HG02870 (cell line): ENCODE data around the gene KRT24.
"Not testable (repeated sequence)": the region's sequence is repeated elsewhere in the genome, so short reads cannot be mapped to it uniquely, and the experiment has no call there.

Experiments used
- ATAC-seq: cut with Tn5 transposase; IDR thresholded peaks from one replicate; pipeline ENCODE4 v1.9.1; 2021; ENCODE audit warnings: mild to moderate bottlenecking, moderate library complexity; ENCODE audit not compliant: unreplicated experiment

KRT24 gene

DNA sequence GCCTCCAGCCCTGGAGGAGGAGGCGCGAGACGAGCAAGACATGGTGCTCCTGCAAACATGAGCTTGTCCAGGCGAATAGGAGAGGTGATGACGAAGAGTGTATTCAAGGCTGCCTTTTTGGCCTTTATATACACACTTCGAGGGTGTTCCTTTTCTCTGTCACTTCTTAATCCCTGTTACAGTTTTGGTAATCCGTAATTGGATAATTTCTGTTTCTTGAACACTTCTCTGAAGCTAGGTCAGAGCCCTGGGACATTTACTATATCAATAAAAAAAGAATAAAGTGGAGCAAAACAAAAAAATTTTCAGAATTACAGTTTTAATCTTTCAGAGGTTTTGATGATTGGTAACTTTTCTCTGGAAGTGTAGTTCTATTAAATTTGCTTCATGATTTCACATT, at the start of gene KRT24:
Gene KRT24, minus strand, starts transcription at position 101 of the 400 bp plus-strand sequence. Its CDS starts 59 bp downstream, at position 42.
- no peak for ATAC-seq

DNA sequence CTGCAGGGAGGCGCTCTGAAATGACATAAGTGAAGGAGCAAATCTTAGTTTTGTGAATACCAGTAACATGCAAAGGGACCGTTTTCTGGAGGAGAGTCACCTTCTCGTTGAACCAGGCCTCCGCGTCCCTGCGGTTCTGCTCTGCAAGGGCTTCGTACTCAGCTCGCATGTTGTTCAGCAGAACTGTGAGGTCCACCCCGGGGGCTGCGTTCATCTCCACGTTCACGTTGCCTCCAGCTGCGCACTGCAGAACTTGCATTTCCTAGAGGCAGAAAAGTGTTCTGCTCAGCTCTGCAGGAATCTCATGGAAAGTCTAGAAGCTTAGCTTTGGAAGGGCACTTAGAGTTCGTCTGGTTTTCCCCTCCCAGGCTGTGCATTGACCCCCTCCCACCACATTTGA, 47.5 kb upstream of the KRT24 start:
- no peak for ATAC-seq

DNA sequence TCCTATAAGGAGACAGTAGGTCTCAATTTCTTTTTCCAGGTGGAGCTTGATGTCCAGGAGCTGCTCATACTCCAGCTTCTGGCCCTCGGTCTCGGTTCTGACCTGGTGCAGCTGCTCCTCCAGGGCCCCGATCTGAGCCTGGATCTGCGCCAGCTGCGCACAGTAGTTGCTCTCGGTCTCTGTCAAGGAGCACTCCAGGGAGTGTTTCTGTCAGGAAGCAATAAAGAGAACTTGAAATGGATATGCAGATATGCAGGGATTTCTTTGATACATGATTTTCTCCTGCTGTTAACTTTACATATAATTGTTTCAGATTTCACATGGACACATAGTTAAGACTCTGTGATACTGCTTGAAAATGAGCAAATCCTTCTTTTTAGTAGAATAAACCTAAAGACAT, 46.8 kb upstream of the KRT24 start:
- no peak for ATAC-seq

DNA sequence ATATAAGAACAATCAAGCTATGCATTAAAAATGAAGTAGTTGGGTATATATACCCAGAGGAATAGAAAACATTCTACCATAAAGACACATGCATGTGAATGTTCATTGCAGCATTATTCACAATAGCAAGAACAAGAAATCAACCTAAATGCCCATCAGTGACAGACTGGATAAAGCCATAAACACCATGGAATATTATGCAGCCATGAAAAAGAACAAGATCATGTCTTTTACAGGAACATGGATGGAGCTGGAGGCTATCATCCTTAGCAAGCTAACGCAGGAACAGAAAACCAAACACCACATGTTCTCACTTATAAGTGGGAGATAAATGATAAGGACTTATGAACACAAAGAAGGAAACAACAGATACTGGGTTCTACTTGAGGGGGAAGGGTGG, 45.1 kb upstream of the KRT24 start:
- ATAC-seq: not testable (repeated sequence)

DNA sequence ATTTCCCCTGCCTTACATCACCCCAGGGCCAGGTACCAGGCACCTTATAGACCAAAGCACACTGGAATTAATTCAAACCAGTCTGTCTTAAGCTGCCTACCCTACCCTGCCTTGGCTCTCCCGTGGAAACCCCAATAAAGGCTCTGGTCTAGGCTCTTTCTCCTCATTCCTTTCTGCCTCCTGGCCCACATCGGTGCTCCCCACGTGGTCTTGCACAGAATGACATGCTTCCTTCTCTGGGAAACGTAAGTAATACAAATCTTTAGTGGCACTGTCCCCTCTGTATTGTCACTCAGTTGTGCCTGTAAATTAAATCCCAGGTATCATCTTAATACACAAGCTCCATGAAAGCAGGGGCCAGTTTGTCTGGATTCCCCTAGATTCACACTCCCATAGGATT, 35.0 kb upstream of the KRT24 start:
- ATAC-seq: no peak

DNA sequence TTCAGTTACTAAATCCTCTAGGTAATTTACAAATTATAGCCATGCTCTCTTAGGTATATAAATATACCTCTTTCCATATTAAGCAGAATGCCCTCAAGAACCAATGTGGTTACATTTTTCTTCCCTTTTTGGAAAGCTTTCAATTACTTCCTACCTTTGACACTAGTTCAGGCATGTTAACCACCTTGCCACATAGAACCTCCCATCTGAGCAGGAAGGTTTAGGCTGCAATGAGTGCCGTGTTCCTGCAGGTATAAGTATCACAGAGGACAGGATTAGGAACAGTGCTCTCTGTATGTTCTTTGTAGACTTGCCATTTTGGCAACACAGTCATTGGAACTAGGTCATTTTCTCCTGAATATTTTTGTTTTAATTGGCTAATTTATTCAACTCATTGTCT, 31.5 kb upstream of the KRT24 start:
- ATAC-seq: no peak

DNA sequence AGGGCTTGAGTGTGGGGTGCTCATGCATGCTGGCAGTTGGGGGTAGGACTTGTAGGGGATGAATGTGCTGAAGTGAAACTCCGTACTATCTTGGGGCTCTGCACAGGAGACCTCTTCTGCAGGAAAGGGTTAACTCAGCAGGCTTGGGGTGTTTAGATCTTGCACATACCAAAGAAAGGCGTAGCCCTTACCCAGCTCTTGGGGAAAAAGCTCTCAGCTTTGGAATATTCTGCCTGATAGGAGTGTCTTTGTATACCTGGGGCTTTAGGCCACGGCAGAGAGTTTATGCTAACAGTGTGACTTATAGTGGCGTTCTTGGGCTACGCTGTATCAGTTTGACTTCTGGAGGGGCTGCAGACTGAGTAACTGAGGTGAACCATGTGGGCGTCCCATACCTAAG, 30.5 kb upstream of the KRT24 start:
- no peak for ATAC-seq

DNA sequence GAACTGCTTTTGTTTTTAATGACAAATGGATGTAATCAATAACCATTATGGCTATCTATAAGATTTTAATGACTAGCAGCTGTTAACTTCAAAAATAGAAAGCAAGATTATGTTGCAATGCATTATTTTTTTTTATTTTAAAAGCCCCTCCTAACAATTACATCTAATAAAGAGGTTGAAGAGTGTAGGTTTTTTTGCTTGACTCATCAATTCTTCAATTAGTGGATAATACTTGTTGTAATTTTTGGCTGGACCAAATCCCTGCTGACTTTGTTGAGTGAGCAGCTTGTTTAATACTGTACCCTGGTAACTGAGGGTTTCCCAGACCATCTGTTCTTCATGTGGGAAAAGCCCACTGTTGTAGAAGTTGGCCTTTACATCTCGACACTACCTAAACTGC, 27.4 kb upstream of the KRT24 start:
- ATAC-seq: no peak

DNA sequence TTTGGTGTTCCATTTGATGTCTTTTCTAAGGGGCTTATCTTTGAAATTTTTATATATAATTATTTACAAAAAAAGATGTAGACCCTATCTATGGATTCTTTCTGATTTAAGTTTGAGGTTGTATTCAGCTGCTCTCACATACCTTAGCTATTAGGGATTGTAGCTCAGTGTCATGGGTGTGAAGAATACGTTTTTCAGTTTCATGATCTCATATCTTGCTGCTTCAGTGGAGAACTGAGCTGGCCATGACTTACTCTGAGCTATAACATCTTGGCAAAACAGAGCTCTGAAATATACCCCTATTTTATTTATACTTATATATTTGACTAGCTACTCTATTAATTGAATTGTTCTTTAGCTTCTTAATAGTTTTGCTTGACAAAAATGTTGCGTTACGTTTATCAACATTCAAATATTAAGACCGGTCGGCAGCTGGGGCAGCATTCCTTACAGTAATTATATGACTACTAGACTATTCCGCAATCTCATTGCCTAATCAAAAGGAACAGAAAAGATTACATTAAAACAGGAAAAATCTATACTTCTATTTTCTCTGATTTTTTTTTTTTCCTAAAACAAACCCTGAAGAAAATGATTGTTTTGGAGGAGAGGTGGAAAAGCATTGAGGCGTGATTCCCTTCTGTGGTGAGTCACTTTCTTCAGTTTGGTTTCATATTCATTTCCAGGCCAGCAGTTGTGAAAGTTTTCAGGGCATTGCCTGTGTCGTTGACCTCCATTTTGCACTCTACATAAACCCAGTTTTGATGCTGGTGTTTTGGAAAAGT, 24.1 kb upstream of the KRT24 start:
- ATAC-seq: no peak

DNA sequence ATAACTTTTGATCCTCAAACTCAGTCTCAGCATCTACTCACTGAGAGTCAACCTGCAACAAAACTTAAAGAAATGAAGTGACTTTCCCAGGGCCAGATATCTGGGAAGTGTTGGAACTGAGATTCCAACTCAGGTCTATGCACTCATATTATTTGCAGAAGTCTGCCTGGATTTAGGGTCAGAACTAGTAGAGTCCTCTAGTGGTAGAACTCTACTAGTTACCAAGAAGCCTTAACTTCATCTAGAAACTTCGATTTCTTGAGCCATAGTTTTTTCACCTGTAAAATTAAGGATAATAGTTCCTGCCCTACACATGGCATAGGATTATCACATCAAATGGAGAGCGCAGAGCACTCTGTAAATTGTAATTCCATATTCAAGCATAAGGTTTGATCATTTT, 23.4 kb upstream of the KRT24 start:
- ATAC-seq: no peak

DNA sequence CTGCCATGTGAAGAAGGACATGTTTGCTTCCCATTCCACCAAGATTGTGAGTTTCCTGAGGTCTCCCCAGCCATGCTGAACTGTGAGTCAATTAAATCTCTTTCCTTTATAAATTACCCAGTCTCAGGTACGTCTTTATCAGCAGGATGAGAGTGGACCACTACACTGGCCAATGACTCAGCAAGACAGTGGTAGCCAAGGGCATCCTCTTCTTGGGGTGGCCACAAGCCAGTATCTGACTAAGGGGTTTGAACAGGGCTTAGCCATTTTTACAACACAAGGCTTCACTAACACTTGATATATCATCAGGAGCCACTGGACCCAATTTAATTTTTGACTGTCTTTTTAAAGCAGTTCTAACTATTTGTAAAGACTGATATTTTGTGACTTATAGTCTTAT, 21.1 kb upstream of the KRT24 start:
- no peak for ATAC-seq

DNA sequence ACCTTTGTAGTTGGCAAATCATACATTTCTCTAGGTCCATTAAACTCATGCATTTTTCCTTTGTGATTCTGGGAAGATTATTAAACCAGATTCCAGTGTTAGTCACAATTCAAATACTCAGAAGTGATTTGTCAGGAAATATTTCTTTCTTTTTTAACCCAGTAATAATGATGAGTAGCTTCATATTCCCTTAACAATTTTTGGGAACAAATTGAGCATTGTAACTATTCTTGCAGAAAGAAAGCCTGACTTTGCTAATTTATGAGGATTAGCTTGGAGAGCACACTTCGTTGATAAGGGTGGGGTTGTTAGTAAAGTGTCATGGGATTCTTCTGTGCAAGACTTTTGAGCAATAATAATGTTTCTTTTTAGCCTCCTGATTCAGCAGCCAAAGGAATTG, 18.7 kb upstream of the KRT24 start:
- ATAC-seq: no peak

DNA sequence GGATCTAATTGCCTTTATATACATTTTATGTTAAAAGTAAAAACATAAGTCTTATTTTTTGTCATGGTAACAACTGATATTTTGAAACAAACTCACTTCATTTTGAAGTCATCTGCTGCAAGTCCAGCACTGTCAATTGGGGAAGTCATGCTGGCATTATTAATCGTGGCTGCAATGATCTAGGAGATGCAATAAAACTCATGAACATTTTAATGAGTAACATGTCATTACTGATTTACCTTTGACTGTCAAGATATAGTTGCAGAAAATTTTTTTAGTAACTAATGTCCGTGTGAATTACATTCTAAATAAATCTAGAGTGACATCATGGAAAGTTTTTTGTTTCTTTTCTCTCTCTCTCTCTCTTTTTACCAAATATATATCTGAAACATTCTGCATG, 17.3 kb upstream of the KRT24 start:
- ATAC-seq: no peak

DNA sequence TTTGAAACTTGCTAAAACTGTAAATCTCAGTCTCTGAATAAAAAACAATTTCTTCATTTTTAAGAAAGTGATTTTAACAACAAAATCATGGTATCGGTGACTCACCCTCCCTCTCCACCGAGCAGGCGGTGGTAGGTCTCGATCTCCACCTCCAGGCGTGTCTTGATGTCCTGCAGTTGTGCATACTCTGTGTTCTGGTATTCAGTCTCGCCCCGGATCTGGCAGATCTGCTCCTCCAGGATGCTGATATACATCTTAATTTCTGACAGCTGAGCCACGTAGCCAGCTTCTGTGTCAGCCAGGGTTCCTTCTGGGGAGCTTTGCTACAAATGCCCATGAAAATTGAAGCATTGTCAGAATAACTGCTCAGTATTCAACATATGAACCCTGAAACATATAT, 15.4 kb upstream of the KRT24 start:
- ATAC-seq: no peak

DNA sequence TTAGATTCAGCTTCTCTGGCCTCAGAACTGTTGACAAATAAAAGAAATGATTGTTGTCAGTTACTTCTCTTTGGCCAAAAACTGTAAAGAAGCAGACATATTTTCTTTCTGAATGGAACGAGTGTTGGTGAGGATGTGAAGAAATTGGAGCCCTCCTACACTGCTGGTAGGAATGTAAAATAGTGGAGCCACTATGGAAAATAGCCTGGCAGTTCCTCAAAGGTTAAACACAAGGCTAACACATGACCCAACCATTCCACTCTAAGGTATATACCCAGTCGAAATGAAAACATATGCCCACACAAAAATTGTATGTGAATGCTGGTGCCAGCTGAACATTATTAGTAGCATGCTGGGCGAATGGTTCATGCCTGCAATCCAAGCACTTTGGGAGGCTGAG, 14.2 kb upstream of the KRT24 start:
- no peak for ATAC-seq

DNA sequence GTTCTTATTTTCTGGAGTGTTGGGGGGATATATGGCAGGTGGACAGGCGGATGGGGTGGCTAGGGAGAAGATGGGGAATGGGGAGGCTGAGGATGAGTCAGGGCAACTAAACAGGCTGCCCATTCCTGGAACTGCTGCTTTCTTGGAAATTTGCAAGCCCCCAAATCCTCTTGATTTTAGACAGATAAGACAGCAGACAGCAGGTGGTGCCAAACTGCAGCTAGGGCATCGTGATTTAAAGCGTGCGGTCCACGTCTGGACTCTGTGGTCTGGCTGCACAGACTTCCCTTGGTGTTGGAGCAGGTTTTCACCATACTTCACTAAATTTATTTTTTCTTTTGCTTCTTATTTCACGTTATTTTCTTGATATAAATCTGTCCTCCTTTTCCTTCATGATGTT, 10.9 kb upstream of the KRT24 start:
- ATAC-seq: no peak

DNA sequence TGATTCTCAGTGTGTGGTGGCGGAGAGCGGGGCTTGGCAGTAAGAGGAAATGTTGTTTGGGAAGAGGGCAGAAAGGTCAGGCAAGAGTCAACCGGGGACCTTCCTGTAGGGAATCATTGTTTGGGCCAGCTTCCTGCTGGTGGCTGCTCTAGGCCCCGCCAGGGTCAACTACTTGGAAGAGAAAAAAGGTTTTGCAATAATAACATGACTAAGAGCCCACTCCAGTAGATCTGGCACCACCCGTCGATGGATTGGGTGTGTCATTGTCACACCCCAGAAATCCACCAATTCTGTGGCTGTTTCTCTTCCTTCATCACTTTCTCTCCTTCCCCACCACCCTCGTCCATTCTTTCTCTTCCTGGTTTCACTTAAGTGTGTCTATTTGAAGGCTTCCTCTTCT, 4.2 kb upstream of the KRT24 start:
- ATAC-seq: no peak

DNA sequence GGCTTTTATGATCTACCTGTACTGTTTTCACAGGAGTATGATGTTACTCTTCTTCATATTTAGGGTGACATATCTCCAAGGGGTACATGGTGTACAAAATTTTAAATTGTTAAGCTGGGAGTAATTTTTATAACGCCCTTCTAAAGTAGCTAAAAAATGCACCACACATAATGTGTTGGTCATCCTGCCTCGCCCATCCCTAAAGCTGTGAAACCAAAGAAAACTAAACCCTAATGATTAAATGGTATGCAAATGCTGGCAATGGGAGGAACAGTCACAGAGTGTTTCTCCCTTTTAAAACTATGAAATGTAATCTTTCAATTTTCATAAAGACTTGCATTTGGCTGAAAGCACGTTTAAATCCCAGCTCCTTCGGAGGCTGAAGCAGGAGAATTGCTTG, 2.0 kb upstream of the KRT24 start:
- no peak for ATAC-seq

DNA sequence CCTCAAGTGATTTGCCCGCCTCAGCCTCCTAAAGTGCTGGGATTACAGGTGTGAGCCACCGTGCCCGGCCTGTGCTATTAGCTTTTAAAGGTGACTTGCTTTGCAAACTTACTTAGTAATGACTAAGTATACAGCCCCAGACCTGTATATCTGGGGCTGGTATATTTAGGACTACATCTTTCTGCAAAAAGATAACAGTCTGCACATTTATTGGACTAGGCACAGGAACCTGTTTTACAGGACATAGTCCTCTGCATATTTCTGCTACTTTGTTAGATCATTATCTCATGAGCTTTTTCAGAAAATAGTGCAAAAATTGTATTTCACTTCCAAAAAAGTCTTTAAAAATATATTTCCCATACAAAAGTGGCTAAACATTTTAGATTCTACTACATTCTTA, 1.3 kb downstream of the KRT24 start:
- no peak for ATAC-seq

DNA sequence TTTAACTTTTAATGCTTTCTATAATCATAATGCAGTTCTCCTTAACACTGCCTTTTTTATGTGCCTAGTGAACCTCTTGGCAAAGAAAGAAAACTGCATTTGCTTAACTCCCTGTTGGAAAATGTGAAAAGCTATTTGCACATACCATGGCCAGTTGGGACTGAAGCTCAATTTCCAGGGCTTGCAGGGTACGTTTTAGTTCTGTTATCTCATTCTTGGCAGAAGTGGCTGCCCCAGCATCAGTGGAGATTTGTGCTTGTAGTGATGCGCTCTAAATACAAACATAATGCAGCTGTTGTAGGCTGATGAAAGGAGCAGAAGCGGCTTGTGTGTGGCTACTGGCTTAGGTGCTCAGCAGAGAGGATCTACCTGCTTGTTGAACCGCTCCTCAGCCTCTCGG, 3.7 kb downstream of the KRT24 start:
- ATAC-seq: no peak

DNA sequence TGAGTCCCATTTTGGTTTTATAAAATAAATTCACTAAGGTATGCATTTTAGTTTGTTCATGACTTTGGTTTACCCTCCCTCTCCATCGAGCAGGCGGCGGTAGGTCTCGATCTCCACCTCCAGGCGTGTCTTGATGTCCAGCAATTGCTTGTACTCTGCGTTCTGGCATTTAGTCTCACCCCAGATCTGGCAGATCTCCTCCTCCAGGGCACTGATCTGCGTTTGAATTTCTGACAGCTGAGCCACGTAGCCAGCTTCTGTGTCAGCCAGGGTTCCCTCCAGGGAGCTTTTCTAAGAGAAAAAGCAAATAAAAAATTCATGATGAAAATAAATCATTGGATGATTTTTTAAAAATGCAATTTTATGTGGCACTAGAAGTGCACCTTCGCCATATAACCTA, 4.2 kb downstream of the KRT24 start:
- ATAC-seq: no peak

DNA sequence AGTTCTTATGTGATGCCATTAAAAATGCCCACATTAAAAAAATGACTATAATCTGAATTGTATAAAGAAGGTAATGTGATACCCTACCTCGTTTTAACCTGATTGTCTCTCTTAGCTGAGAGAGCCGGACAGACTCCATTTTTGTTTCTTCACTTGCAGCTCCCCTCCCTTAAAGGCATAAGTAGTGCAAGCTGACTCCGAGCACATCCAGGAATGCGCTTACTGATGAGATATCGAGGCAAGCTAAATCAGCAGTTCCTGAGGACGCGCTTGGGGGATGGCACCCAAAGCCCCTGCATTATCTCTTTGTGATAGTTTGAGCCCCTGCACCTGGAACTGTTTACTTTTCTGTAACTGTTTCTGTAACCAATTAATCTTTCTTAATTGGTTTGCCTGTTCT, 6.3 kb downstream of the KRT24 start:
- no peak for ATAC-seq

DNA sequence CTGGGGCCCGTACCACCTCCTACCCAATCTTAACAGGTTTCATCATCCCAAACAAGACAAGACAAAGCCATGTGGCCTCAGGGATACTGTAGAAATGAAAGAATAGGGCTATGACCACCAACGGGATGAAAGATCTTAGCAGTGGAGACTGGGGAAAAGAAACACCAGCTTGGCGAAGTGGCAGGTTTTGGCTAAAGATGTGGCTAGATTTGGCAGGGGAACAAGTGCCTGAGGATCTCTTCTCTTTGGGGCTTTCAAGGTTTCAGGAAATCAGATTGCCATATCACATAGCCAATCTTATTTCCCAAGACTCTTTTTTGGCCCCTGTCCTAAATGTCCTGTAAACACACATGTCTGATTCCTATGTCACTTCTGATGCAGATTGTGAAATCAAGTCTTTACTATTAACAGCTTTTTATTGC, 6.9 kb downstream of the KRT24 start:
- no peak for ATAC-seq
